IMR-90 (cell line): ENCODE measurements around the gene HSD17B10. TPM values are rescaled to one million over a fixed set of nuclear protein-coding genes. Genes with fewer than 3 reads are reported as not detected.

Experiments
- ATAC-seq: fragments of 200-7000 bp; cut with Tn5 transposase; 2 replicates; pipeline ENCODE4 v1.9.1; 2020; ENCODE audit warnings: low read depth, mild to moderate bottlenecking, moderate library complexity
- BruUV-seq: library from RNA; stranded (reverse); fragments of 400-500 nt; replicated peaks from 2 replicates; lab custom pipeline; 2021; lab: Mats Ljungman, UMichigan
- CTCF ChIA-PET: fragments of 300-600 bp; formaldehyde crosslinking; extraction: SDS; loops from one replicate; lab custom pipeline; 2021; ENCODE audit warnings: antibody characterized with exemption; lab: Yijun Ruan, JAX
- POLR2A ChIA-PET: fragments of 300-600 bp; sonication (Branson Sonifier 250); formaldehyde crosslinking; loops from one replicate; lab custom pipeline; 2022; ENCODE audit warnings: antibody characterized with exemption; ENCODE audit not compliant: unreplicated experiment; lab: Charles Lee
- DNase-seq: peaks from one replicate; pipeline ENCODE4 v3.0.0; 2013
- H2AFZ ChIP-seq: replicated peaks from 2 replicates; pipeline ENCODE3; 2013; ENCODE audit warnings: low read length, mild to moderate bottlenecking; ENCODE audit not compliant: poor library complexity
- H2AK5ac ChIP-seq: 2 replicates; pipeline ENCODE4 v1.6.1; 2013; ENCODE audit warnings: low read depth, low read length, inconsistent platforms
- H2AK9ac ChIP-seq: replicated peaks from 2 replicates; pipeline ENCODE3; 2013; ENCODE audit warnings: mild to moderate bottlenecking, low read depth, low read length, moderate library complexity; ENCODE audit not compliant: poor library complexity
- H2BK120ac ChIP-seq: 2 replicates; pipeline ENCODE4 v1.6.1; 2013; ENCODE audit warnings: low read depth, low read length, inconsistent platforms
- H2BK15ac ChIP-seq: 3 replicates; pipeline ENCODE4 v1.6.1; 2013; ENCODE audit warnings: low read depth, low read length, inconsistent platforms
- H2BK20ac ChIP-seq: 2 replicates; pipeline ENCODE4 v1.6.1; 2013; ENCODE audit warnings: low read depth, mild to moderate bottlenecking, inconsistent platforms, low read length, moderate library complexity
- H2BK5ac ChIP-seq: 2 replicates; pipeline ENCODE4 v1.6.1; 2013; ENCODE audit warnings: mild to moderate bottlenecking, low read depth, low read length, inconsistent platforms; ENCODE audit not compliant: poor library complexity, severe bottlenecking
- H3K14ac ChIP-seq: replicated peaks from 2 replicates; pipeline ENCODE4 v1.6.1; 2013; ENCODE audit warnings: low read depth, low read length, inconsistent platforms
- H3K18ac ChIP-seq: 2 replicates; pipeline ENCODE4 v1.6.1; 2013; ENCODE audit warnings: low read depth, low read length, control low read depth
- H3K23ac ChIP-seq: 2 replicates; pipeline ENCODE4 v1.6.1; 2013; ENCODE audit warnings: low read depth, low read length, inconsistent platforms
- H3K27ac ChIP-seq: 2 replicates; pipeline ENCODE4 v1.5.1; 2013; ENCODE audit warnings: mild to moderate bottlenecking, control low read depth, low read length; ENCODE audit not compliant: insufficient read depth
- H3K27me3 ChIP-seq: 2 replicates; pipeline ENCODE4 v1.6.1; 2013; ENCODE audit warnings: low read length; ENCODE audit not compliant: control insufficient read depth, insufficient read depth
- H3K36me3 ChIP-seq: 2 replicates; pipeline ENCODE4 v1.6.1; 2013; ENCODE audit warnings: low read length, mixed read lengths; ENCODE audit not compliant: control insufficient read depth, insufficient read depth
- H3K4ac ChIP-seq: 2 replicates; pipeline ENCODE4 v1.6.1; 2013; ENCODE audit warnings: low read depth, low read length, inconsistent platforms
- H3K4me1 ChIP-seq: 2 replicates; pipeline ENCODE4 v1.6.1; 2013; ENCODE audit warnings: low read length, mixed read lengths; ENCODE audit not compliant: control insufficient read depth, insufficient read depth
- H3K4me2 ChIP-seq: 2 replicates; pipeline ENCODE4 v1.6.1; 2013; ENCODE audit warnings: low read depth, mild to moderate bottlenecking, control low read depth, low read length, moderate library complexity
- H3K4me3 ChIP-seq: 2 replicates; pipeline ENCODE4 v1.5.1; 2013; ENCODE audit warnings: low read depth, mild to moderate bottlenecking, control low read depth, low read length, moderate library complexity; ENCODE audit not compliant: insufficient read depth
- H3K56ac ChIP-seq: 2 replicates; pipeline ENCODE4 v1.6.1; 2013; ENCODE audit warnings: low read length, inconsistent platforms; ENCODE audit not compliant: insufficient read depth; ENCODE audit errors: extremely low read depth
- H3K79me1 ChIP-seq, 2 experiments: 2 replicates each; pipeline ENCODE4 v1.6.1; 2013; ENCODE audit warnings: low read length in 2 of 2, inconsistent platforms in 1 of 2, low read depth in 1 of 2
- H3K9ac ChIP-seq: 2 replicates; pipeline ENCODE4 v1.6.1; 2013; ENCODE audit warnings: low read depth, low read length, control low read depth
- H3K9me1 ChIP-seq: 2 replicates; pipeline ENCODE4 v1.6.1; 2013; ENCODE audit warnings: low read length, inconsistent platforms; ENCODE audit not compliant: insufficient read depth
- H3K9me3 ChIP-seq: 2 replicates; pipeline ENCODE4 v1.6.1; 2013; ENCODE audit warnings: low read length; ENCODE audit not compliant: control insufficient read depth, insufficient read depth
- H4K20me1 ChIP-seq: 2 replicates; pipeline ENCODE4 v1.6.1; 2013; ENCODE audit warnings: low read length, inconsistent platforms; ENCODE audit not compliant: insufficient read depth
- H4K5ac ChIP-seq: 2 replicates; pipeline ENCODE4 v1.6.1; 2013; ENCODE audit warnings: mild to moderate bottlenecking, low read depth, low read length, control low read depth
- H4K8ac ChIP-seq, 2 experiments: 2 replicates each; pipeline ENCODE4 v1.6.1; 2013; ENCODE audit warnings: low read depth in 2 of 2, low read length in 2 of 2, control low read depth in 1 of 2, inconsistent platforms in 1 of 2
- H4K91ac ChIP-seq: 2 replicates; pipeline ENCODE4 v1.6.1; 2013; ENCODE audit warnings: low read depth, low read length, inconsistent platforms; ENCODE audit not compliant: insufficient read depth
- BHLHE40 ChIP-seq: fragments of 150-350 bp; IDR thresholded peaks from 2 replicates; pipeline ENCODE4 v1.6.1; 2016; ENCODE audit warnings: mild to moderate bottlenecking, low read depth, low read length
- CEBPB ChIP-seq: IDR thresholded peaks from 2 replicates; pipeline ENCODE4 v1.6.1; 2012; ENCODE audit warnings: low read depth, low read length, improper control_type of control experiment
- CHD1 ChIP-seq: IDR thresholded peaks from 2 replicates; pipeline ENCODE4 v1.6.1; 2012; ENCODE audit warnings: low read depth, low read length, improper control_type of control experiment
- CTCF ChIP-seq: conservative IDR thresholded peaks from 2 replicates; pipeline ENCODE4 v1.5.1; 2012; ENCODE audit warnings: mild to moderate bottlenecking, low read depth, low read length, improper control_type of control experiment
- ELK1 ChIP-seq: fragments of 150-350 bp; IDR thresholded peaks from 2 replicates; pipeline ENCODE4 v1.6.1; 2016; ENCODE audit warnings: low read depth, mild to moderate bottlenecking, low read length, moderate library complexity, borderline replicate concordance
- FOS ChIP-seq: fragments of 150-350 bp; IDR thresholded peaks from 2 replicates; pipeline ENCODE4 v1.6.1; 2016; ENCODE audit warnings: low read depth, low read length
- MAFK ChIP-seq: IDR thresholded peaks from 2 replicates; pipeline ENCODE4 v1.6.1; 2012; ENCODE audit warnings: low read depth, low read length, improper control_type of control experiment
- MAZ ChIP-seq: IDR thresholded peaks from 2 replicates; pipeline ENCODE4 v1.6.1; 2012; ENCODE audit warnings: low read depth, mild to moderate bottlenecking, low read length, improper control_type of control experiment, moderate library complexity, borderline replicate concordance
- MXI1 ChIP-seq: IDR thresholded peaks from 2 replicates; pipeline ENCODE4 v1.6.1; 2012; ENCODE audit warnings: low read depth, mild to moderate bottlenecking, low read length, moderate library complexity, borderline replicate concordance
- NFE2L2 ChIP-seq: fragments of 150-350 bp; IDR thresholded peaks from 2 replicates; pipeline ENCODE4 v1.6.1; 2016; ENCODE audit warnings: low read depth, mild to moderate bottlenecking, low read length
- POLR2A ChIP-seq: IDR thresholded peaks from 2 replicates; pipeline ENCODE4 v1.6.1; 2012; ENCODE audit warnings: mild to moderate bottlenecking, low read depth, low read length
- RAD21 ChIP-seq: IDR thresholded peaks from 2 replicates; pipeline ENCODE4 v1.6.1; 2012; ENCODE audit warnings: low read length, improper control_type of control experiment
- RCOR1 ChIP-seq: IDR thresholded peaks from 2 replicates; pipeline ENCODE4 v1.6.1; 2012; ENCODE audit warnings: mild to moderate bottlenecking, low read length, improper control_type of control experiment; ENCODE audit not compliant: insufficient replicate concordance
- RFX5 ChIP-seq: IDR thresholded peaks from 2 replicates; pipeline ENCODE4 v1.8.0; 2012; ENCODE audit warnings: low read depth, mild to moderate bottlenecking, low read length, moderate library complexity
- SMC3 ChIP-seq: fragments of 150-350 bp; IDR thresholded peaks from 2 replicates; pipeline ENCODE4 v1.6.1; 2016; ENCODE audit warnings: low read depth, mild to moderate bottlenecking, antibody characterized with exemption, low read length, moderate library complexity
- USF2 ChIP-seq: fragments of 150-350 bp; IDR thresholded peaks from 2 replicates; pipeline ENCODE4 v1.6.1; 2017; ENCODE audit warnings: mild to moderate bottlenecking, antibody characterized with exemption, low read length, low read depth
- WGBS, 2 experiments: methylation state at CpG; one replicate each; pipeline versions ENCODE4 v1.1.5 to v1.1.7; 2013; ENCODE audit warnings: missing lambda C conversion rate in 2 of 2; ENCODE audit not compliant: insufficient read length in 1 of 2; ENCODE audit errors: extremely low coverage in 2 of 2; 5-methylcytosine and 5-hydroxymethylcytosine counted together
- dilution Hi-C: fragments of 300-500 bp; cut with HindIII; formaldehyde crosslinking; loops from one replicate; pipeline ENCODE4 v1.14.3; 2018; ENCODE audit warnings: low sequenced_read_pairs; ENCODE audit not compliant: unreplicated experiment
- in situ Hi-C: fragments of 300-500 bp; cut with MboI; formaldehyde crosslinking; loops from 3 replicates; pipeline ENCODE4 v1.14.3; 2019; ENCODE audit warnings: low sequenced_read_pairs, inconsistent platforms, mixed read lengths
- intact Hi-C: fragments of 100-400 bp; cut with micrococcal nuclease; formaldehyde crosslinking; loops from 2 replicates; pipeline ENCODE4 v1.10.0; 2022
- polyA plus RNA-seq, 3 experiments: library from polyadenylated mRNA; depleted of rRNA; stranded (reverse); fragments of >200 nt; gene quantifications; 2 replicates each; pipeline ENCODE4 v1.2.3, GENCODE V29; 2012; ENCODE audit warnings: low replicate concordance in 1 of 3
- total RNA-seq: library from RNA; depleted of rRNA; stranded (reverse); fragments of >200 nt; gene quantifications from 2 replicates; pipeline ENCODE4 v1.2.3, GENCODE V29; 2012

Gene HSD17B10
- total and polyA plus RNA-seq, 2 of the 4 experiments (the other 2 are of a cell fraction), result 99.8 to 118 TPM

GRCh38 chrX:53435997-53436396 lies 1.8 kb upstream of the HSD17B10 start:
- Histone ChIP-seq H2BK20ac (no peak overlapping the region), H3K9ac (no peak overlapping the region), H3K4ac (no peak overlapping the region), H3K4me3 (no peak overlapping the region), H3K56ac (no peak overlapping the region), H3K79me1 (peaks cover 0 to 10% of the 10 kb centered on the region in 2 experiments; a peak in 3 of 4 replicates), H3K36me3 (peaks cover 10% of the 10 kb centered on the region; the same call in 1 of the 2 replicates), H4K20me1 (no peaks in the 10 kb centered on the region), H3K18ac (no peak overlapping the region), H3K4me2 (no peak overlapping the region), H3K27ac (no peak overlapping the region), H2BK15ac (no peak overlapping the region), H2AK9ac (no peak overlapping the region), H3K9me3 (no peaks in the 10 kb centered on the region), H2AK5ac (no peak overlapping the region), H3K23ac (no peak overlapping the region), H3K14ac (no peak overlapping the region), H3K27me3 (peaks cover 19% of the 10 kb centered on the region), H3K9me1 (peaks cover 4% of the 10 kb centered on the region; the same call in 1 of the 2 replicates), H4K8ac (no peak overlapping the region), H4K5ac (no peak overlapping the region), H2BK120ac (no peak overlapping the region), H4K91ac (no peak overlapping the region), H2BK5ac (no peak overlapping the region), H2AFZ (no peak overlapping the region), H3K4me1 (no peaks in the 10 kb centered on the region)
- intact Hi-C loops (loop anchor here (1.0 kb wide), 2 partner anchors 119 to 123 kb away; no protein-coding TSS in a partner anchor), dilution Hi-C loops (no loop called here), in situ Hi-C loops (no loop called here)
- BruUV-seq, result no TSS peak
- peak; percentile 67 for DNase-seq
- CTCF ChIA-PET, result interaction anchor here (0.9 to 2.0 kb wide), 3 partner anchors 10 to 117 kb away, joined by 4 to 5 read pairs (median 4); no protein-coding TSS in a partner anchor
- TF ChIP-seq MAFK (no peak), BHLHE40 (no peak), RFX5 (no peak), POLR2A (no peak), MXI1 (no peak), FOS (no peak), USF2 (no peak), RAD21 (peak; percentile 70), ELK1 (no peak), CHD1 (no peak), RCOR1 (no peak), CEBPB (no peak), MAZ (no peak), CTCF (peak; percentile 75), NFE2L2 (no peak), SMC3 (peak; percentile 68)
- WGBS, 2 experiments, result no CpG with 5 or more reads among the region's 4 CpGs
- ATAC-seq, result peak; percentile 58; the same call in 1 of the 2 replicates
- POLR2A ChIA-PET, result no interaction called here
